ENCODE measurements around the gene MGRN1. TPM values are rescaled to one million over a fixed set of nuclear protein-coding genes. Genes with fewer than 3 reads are reported as not detected.

MGRN1 gene
- total and polyA plus RNA-seq, 2 of the 13 experiments (the other 11 are each of a cell fraction or from before 2014, with no cell fraction given), result 11.9 to 12.6 TPM

- peaks cover 11 to 33% of the 10 kb centered on the region in 2 experiments; a peak in 4 of 5 replicates for H3K36me3 ChIP-seq (replicated peaks in 1 of 2; ENCODE audit: control insufficient read depth in 1 of 2, insufficient read depth in 2 of 2, low read length in 2 of 2)
- no peak overlapping the region for H3K9ac ChIP-seq (ENCODE audit: insufficient read depth, low read depth, low read length)
- H4K20me1 ChIP-seq (ENCODE audit: insufficient read depth, low read length), result no peaks in the 10 kb centered on the region
- no TSS peak for BruUV-seq (replicated peaks)
- H2AFZ ChIP-seq (ENCODE audit: low read length), result no peak overlapping the region
- no peak overlapping the region for H3K4me2 ChIP-seq (ENCODE audit: low read depth, low read length)
- no peak overlapping the region for H3K4me3 ChIP-seq (replicated peaks in 1 of 3; ENCODE audit: insufficient read depth in 1 of 3, low read depth in 2 of 3, low read length in 3 of 3)
- H3K27me3 ChIP-seq (ENCODE audit: control insufficient read depth in 1 of 2, insufficient read depth in 2 of 2, low read length in 2 of 2), result no peaks in the 10 kb centered on the region
- intact Hi-C loops (cut with micrococcal nuclease; ENCODE audit: unreplicated experiment), result loop anchor here (5.0 kb wide), 1 partner anchor 242 kb away; the partner anchor contains the start of gene SEC14L5
- ChIA-PET POLR2A (no interaction called here), CTCF (ENCODE audit: low intra/inter-chr PET ratio, low total read pairs) (no interaction called here)
- no peak for ATAC-seq
- H3K79me2 ChIP-seq (ENCODE audit: insufficient read depth, low read length), result no peaks in the 10 kb centered on the region
- TF ChIP-seq, protein P1, sequence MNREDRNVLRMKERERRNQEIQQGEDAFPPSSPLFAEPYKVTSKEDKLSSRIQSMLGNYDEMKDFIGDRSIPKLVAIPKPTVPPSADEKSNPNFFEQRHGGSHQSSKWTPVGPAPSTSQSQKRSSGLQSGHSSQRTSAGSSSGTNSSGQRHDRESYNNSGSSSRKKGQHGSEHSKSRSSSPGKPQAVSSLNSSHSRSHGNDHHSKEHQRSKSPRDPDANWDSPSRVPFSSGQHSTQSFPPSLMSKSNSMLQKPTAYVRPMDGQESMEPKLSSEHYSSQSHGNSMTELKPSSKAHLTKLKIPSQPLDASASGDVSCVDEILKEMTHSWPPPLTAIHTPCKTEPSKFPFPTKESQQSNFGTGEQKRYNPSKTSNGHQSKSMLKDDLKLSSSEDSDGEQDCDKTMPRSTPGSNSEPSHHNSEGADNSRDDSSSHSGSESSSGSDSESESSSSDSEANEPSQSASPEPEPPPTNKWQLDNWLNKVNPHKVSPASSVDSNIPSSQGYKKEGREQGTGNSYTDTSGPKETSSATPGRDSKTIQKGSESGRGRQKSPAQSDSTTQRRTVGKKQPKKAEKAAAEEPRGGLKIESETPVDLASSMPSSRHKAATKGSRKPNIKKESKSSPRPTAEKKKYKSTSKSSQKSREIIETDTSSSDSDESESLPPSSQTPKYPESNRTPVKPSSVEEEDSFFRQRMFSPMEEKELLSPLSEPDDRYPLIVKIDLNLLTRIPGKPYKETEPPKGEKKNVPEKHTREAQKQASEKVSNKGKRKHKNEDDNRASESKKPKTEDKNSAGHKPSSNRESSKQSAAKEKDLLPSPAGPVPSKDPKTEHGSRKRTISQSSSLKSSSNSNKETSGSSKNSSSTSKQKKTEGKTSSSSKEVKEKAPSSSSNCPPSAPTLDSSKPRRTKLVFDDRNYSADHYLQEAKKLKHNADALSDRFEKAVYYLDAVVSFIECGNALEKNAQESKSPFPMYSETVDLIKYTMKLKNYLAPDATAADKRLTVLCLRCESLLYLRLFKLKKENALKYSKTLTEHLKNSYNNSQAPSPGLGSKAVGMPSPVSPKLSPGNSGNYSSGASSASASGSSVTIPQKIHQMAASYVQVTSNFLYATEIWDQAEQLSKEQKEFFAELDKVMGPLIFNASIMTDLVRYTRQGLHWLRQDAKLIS (CRISPR knock-in tag; IDR thresholded peaks at IDR 0.05), result no peak
- no peak for TF ChIP-seq MED1 (CRISPR knock-in tag; IDR thresholded peaks at IDR 0.05)
- TF ChIP-seq ZNF597 (CRISPR knock-in tag; IDR thresholded peaks at IDR 0.05), result no peak
- in situ Hi-C loops (cut with HindIII; ENCODE audit: extremely low pct_ligation_motif_present, low pct_unique_long_range_greater_than_20kb), result no loop called here
- H3K9me3 ChIP-seq (ENCODE audit: low read length), result no peaks in the 10 kb centered on the region
- FAIRE-seq, result no peak
- H3K4me1 ChIP-seq (ENCODE audit: insufficient read depth, low read length), result no peaks in the 10 kb centered on the region
- no peak overlapping the region for H3K27ac ChIP-seq (ENCODE audit: extremely low read length, insufficient read depth, low read length)
- no peak for DNase-seq (ENCODE audit: low spot score)
- 100% methylated on average over 2 of the region's 2 CpGs for WGBS (ENCODE audit: low lambda C conversion rate)
These were observed 90.4 kb downstream of the MGRN1 start for GRCh38 chr16:4714996-4715395.

Data from HepG2 (cell line).